H1 (cell line): ENCODE data around the gene MAPT. TPM values are rescaled to one million over a fixed set of nuclear protein-coding genes. Genes with fewer than 3 reads are reported as not detected.

Experiments used
- CTCF ChIA-PET: fragments of 300-600 bp; sonication (Branson Sonifier 250); formaldehyde crosslinking; loops from one replicate; lab custom pipeline; 2021; ENCODE audit not compliant: partially characterized antibody; lab: Charles Lee
- POLR2A ChIA-PET: fragments of 300-600 bp; sonication (Branson Sonifier 250); formaldehyde crosslinking; loops from one replicate; lab custom pipeline; 2021; ENCODE audit warnings: inconsistent platforms; ENCODE audit not compliant: partially characterized antibody; lab: Charles Lee
- DNase-seq, 2 experiments: peaks; one replicate each; pipeline versions ENCODE4 v3.0.0 to v3.0.0-alpha.2; 2010 to 2022; ENCODE audit warnings: low spot score in 2 of 2, low read depth in 1 of 2, mixed read lengths in 1 of 2
- FAIRE-seq: peaks from 2 replicates; lab custom pipeline; 2011; peaks lifted over from hg19 to GRCh38; lab: Jason Lieb, UNC
- H2AFZ ChIP-seq: 2 replicates; pipeline ENCODE4 v1.8.1; 2012; ENCODE audit warnings: low read length, inconsistent platforms
- H2AK5ac ChIP-seq: 2 replicates; pipeline ENCODE4 v1.6.1; 2013; ENCODE audit warnings: low read depth, low read length
- H2BK120ac ChIP-seq: replicated peaks from 2 replicates; pipeline ENCODE3; 2013; ENCODE audit warnings: low read depth, low read length, inconsistent platforms
- H2BK12ac ChIP-seq: 2 replicates; pipeline ENCODE4 v1.6.1; 2013; ENCODE audit warnings: low read depth, low read length
- H2BK15ac ChIP-seq: 2 replicates; pipeline ENCODE4 v1.6.1; 2013; ENCODE audit warnings: low read length
- H2BK20ac ChIP-seq: 2 replicates; pipeline ENCODE4 v1.6.1; 2013; ENCODE audit warnings: low read length
- H2BK5ac ChIP-seq: 2 replicates; pipeline ENCODE4 v1.6.1; 2013; ENCODE audit warnings: low read depth, low read length
- H3K14ac ChIP-seq: 2 replicates; pipeline ENCODE4 v1.6.1; 2013; ENCODE audit warnings: inconsistent platforms; ENCODE audit not compliant: insufficient read length
- H3K18ac ChIP-seq: 2 replicates; pipeline ENCODE4 v1.6.1; 2013; ENCODE audit warnings: low read length; ENCODE audit errors: extremely low read depth
- H3K23ac ChIP-seq: 2 replicates; pipeline ENCODE4 v1.6.1; 2013; ENCODE audit warnings: inconsistent platforms; ENCODE audit not compliant: insufficient read length
- H3K23me2 ChIP-seq: 2 replicates; pipeline ENCODE4 v1.6.1; 2013; ENCODE audit warnings: low read depth, low read length
- H3K27ac ChIP-seq: 2 replicates; pipeline ENCODE4 v1.6.1; 2011; ENCODE audit warnings: low read depth, low read length, inconsistent platforms
- H3K27me3 ChIP-seq, 4 experiments: replicated peaks in 1 of 4; 1 replicate in 1 of 4; 2 replicates in 3 of 4; pipeline versions ENCODE4 v1.6.1 to v1.8.1; 2011 to 2013; ENCODE audit warnings: low read length in 3 of 4, mild to moderate bottlenecking in 3 of 4, inconsistent platforms in 2 of 4, mixed read lengths in 2 of 4, moderate library complexity in 1 of 4; ENCODE audit not compliant: control insufficient read depth in 3 of 4, insufficient read depth in 3 of 4; ENCODE audit errors: extremely low read depth in 1 of 4
- H3K36me3 ChIP-seq, 4 experiments: 2 replicates each; pipeline versions ENCODE4 v1.6.1 to v1.8.1; 2011 to 2013; ENCODE audit warnings: mild to moderate bottlenecking in 4 of 4, low read length in 3 of 4, moderate library complexity in 2 of 4, control low read depth in 1 of 4, inconsistent platforms in 1 of 4; ENCODE audit not compliant: insufficient read depth in 4 of 4, control insufficient read depth in 2 of 4
- H3K4ac ChIP-seq: replicated peaks from 2 replicates; pipeline ENCODE3; 2013; ENCODE audit warnings: low read length, low read depth, mixed read lengths, inconsistent platforms; ENCODE audit not compliant: insufficient read length
- H3K4me1 ChIP-seq, 4 experiments: replicated peaks in 1 of 4; 1 replicate in 1 of 4; 2 replicates in 3 of 4; pipeline versions ENCODE4 v1.6.1 to v1.8.1; 2011 to 2013; ENCODE audit warnings: low read length in 3 of 4, inconsistent platforms in 2 of 4, mixed read lengths in 1 of 4; ENCODE audit not compliant: insufficient read depth in 4 of 4, control insufficient read depth in 3 of 4
- H3K4me2 ChIP-seq, 2 experiments: 2 replicates each; pipeline versions ENCODE4 v1.6.1 to v1.8.1; 2011 to 2013; ENCODE audit warnings: low read depth in 2 of 2, low read length in 2 of 2, control low read depth in 1 of 2, inconsistent platforms in 1 of 2, mild to moderate bottlenecking in 1 of 2; ENCODE audit not compliant: insufficient read depth in 1 of 2
- H3K4me3 ChIP-seq, 4 experiments: fragments of 200-600, 300-600 bp in 1 of 4; sonication (generic), shearing (Covaris generic), sonication (Bioruptor Twin) in 1 of 4; 2 replicates each; pipeline versions ENCODE4 v1.5.1 to v1.8.1; 2011 to 2016; ENCODE audit warnings: low read length in 4 of 4, low read depth in 3 of 4, control low read depth in 2 of 4, inconsistent platforms in 2 of 4, mild to moderate bottlenecking in 2 of 4, mixed read lengths in 1 of 4, moderate library complexity in 1 of 4; ENCODE audit not compliant: insufficient read depth in 2 of 4; ENCODE audit errors: extremely low read depth in 1 of 4
- H3K56ac ChIP-seq: replicated peaks from 2 replicates; pipeline ENCODE3; 2013; ENCODE audit warnings: low read depth, mild to moderate bottlenecking, mixed read lengths, low read length, inconsistent platforms; ENCODE audit not compliant: insufficient read length
- H3K79me1 ChIP-seq: 2 replicates; pipeline ENCODE4 v1.6.1; 2013; ENCODE audit warnings: low read depth, low read length, control low read depth
- H3K79me2 ChIP-seq, 2 experiments: 2 replicates each; pipeline versions ENCODE4 v1.6.1 to v1.8.1; 2012 to 2013; ENCODE audit warnings: low read length in 2 of 2, mild to moderate bottlenecking in 2 of 2, inconsistent platforms in 1 of 2; ENCODE audit not compliant: insufficient read depth in 2 of 2, control insufficient read depth in 1 of 2
- H3K9ac ChIP-seq, 4 experiments: replicated peaks in 1 of 4; 1 replicate in 1 of 4; 2 replicates in 3 of 4; pipeline versions ENCODE4 v1.6.1 to v1.8.1; 2011 to 2013; ENCODE audit warnings: low read depth in 3 of 4, low read length in 3 of 4, control low read depth in 2 of 4, mild to moderate bottlenecking in 2 of 4, moderate library complexity in 2 of 4, inconsistent platforms in 1 of 4; ENCODE audit errors: extremely low read depth in 1 of 4
- H3K9me3 ChIP-seq, 2 experiments: 2 replicates each; pipeline versions ENCODE4 v1.6.1 to v1.8.1; 2012 to 2013; ENCODE audit warnings: mild to moderate bottlenecking in 2 of 2, moderate library complexity in 2 of 2, control low read depth in 1 of 2, inconsistent platforms in 1 of 2, low read depth in 1 of 2, low read length in 1 of 2, mixed read lengths in 1 of 2; ENCODE audit not compliant: insufficient read depth in 2 of 2
- H4K20me1 ChIP-seq, 2 experiments: replicated peaks in 1 of 2; 2 replicates each; pipeline versions ENCODE3 to v1.8.1; 2011 to 2013; ENCODE audit warnings: inconsistent platforms in 2 of 2, low read length in 2 of 2, mild to moderate bottlenecking in 1 of 2; ENCODE audit not compliant: insufficient read depth in 2 of 2, control insufficient read depth in 1 of 2
- H4K5ac ChIP-seq: 2 replicates; pipeline ENCODE4 v1.6.1; 2013; ENCODE audit warnings: low read length, low read depth, mixed read lengths, inconsistent platforms; ENCODE audit not compliant: insufficient read length
- H4K8ac ChIP-seq: 2 replicates; pipeline ENCODE4 v1.8.0; 2013; ENCODE audit warnings: mild to moderate bottlenecking, moderate library complexity, low read length, inconsistent platforms; ENCODE audit not compliant: insufficient read depth; ENCODE audit errors: extremely low read depth
- H4K91ac ChIP-seq: replicated peaks from 2 replicates; pipeline ENCODE3; 2013; ENCODE audit warnings: low read length, mixed read lengths, inconsistent platforms; ENCODE audit not compliant: insufficient read length
- BCL11A ChIP-seq, 2 experiments: IDR thresholded peaks; one replicate each; pipeline ENCODE4 v1.6.1; 2011; ENCODE audit warnings: low read depth in 2 of 2, low read length in 2 of 2, mild to moderate bottlenecking in 2 of 2
- FOSL1 ChIP-seq: IDR thresholded peaks from 2 replicates; pipeline ENCODE4 v1.6.1; 2011; ENCODE audit warnings: mild to moderate bottlenecking, low read depth, low read length, moderate library complexity; ENCODE audit not compliant: insufficient read depth
- KDM4A ChIP-seq: IDR thresholded peaks from one replicate; pipeline ENCODE4 v1.7.1; 2012; ENCODE audit warnings: low read depth, mild to moderate bottlenecking, moderate library complexity, low read length, inconsistent platforms; ENCODE audit not compliant: severe bottlenecking
- NRF1 ChIP-seq: IDR thresholded peaks from 2 replicates; pipeline ENCODE4 v1.6.1; 2011; ENCODE audit warnings: mild to moderate bottlenecking, low read depth, low read length, improper control_type of control experiment
- RBBP5 ChIP-seq: IDR thresholded peaks from 2 replicates; pipeline ENCODE4 v1.7.1; 2012; ENCODE audit warnings: low read depth, mild to moderate bottlenecking, inconsistent platforms, low read length, moderate library complexity, borderline replicate concordance
- RNF2 ChIP-seq: fragments of 200-900, 300-1000 bp; sonication (generic); IDR thresholded peaks from 2 replicates; pipeline ENCODE4 v1.7.1; 2016; ENCODE audit warnings: borderline replicate concordance, low read depth, mild to moderate bottlenecking, antibody characterized with exemption, low read length; ENCODE audit not compliant: poor library complexity, severe bottlenecking; ENCODE audit errors: missing control alignments
- SP1 ChIP-seq: IDR thresholded peaks from 2 replicates; pipeline ENCODE4 v1.6.1; 2011; ENCODE audit warnings: low read depth, low read length
- WGBS, 2 experiments: shearing (Covaris generic) in 1 of 2; methylation state at CpG; one replicate each; pipeline versions ENCODE4 v1.1.6 to v1.1.7; 2013 to 2015; ENCODE audit warnings: low lambda C conversion rate in 2 of 2, mixed read lengths in 2 of 2, inconsistent platforms in 1 of 2, low coverage in 1 of 2, missing lambda C conversion rate in 1 of 2; ENCODE audit not compliant: insufficient replicate concordance in 2 of 2, insufficient coverage in 1 of 2, insufficient read length in 1 of 2; ENCODE audit errors: extremely low coverage in 1 of 2, missing lambda C conversion rate in 1 of 2; 5-methylcytosine and 5-hydroxymethylcytosine counted together
- polyA plus RNA-seq, 7 experiments: library from polyadenylated mRNA; depleted of rRNA in 3 of 7; stranded (reverse) in 5 of 7; unstranded in 2 of 7; fragments of >200 nt in 5 of 7; fragments of 200-250 nt in 2 of 7; gene quantifications; 1 replicate in 5 of 7; 2 replicates in 1 of 7; 4 replicates in 1 of 7; pipeline versions ENCODE4 v1.2.1 to v1.2.3, GENCODE V29; 2011 to 2013; ENCODE audit warnings: missing spikeins in 2 of 7, mixed read lengths in 2 of 7
- total RNA-seq: library from RNA; stranded (reverse); fragmentation: NEBNext Ultra II Directional; extraction: Animal tissue kit (Norgen Biotek cat#: 25700); gene quantifications from 2 replicates; pipeline ENCODE4 v1.2.1, GENCODE V29; 2021
- TF ChIP-seq, protein P1 (sequence below), 3 experiments: IDR thresholded peaks; 1 replicate in 2 of 3; 2 replicates in 1 of 3; pipeline versions ENCODE4 v1.5.1 to v1.6.1; 2011; ENCODE audit warnings: low read length in 3 of 3, mild to moderate bottlenecking in 3 of 3, inconsistent platforms in 2 of 3, low read depth in 1 of 3, moderate library complexity in 1 of 3; ENCODE audit not compliant: insufficient read depth in 1 of 3; ENCODE audit errors: control extremely low read depth in 1 of 3

The MAPT gene
- total and polyA plus RNA-seq, 2 of the 8 experiments (the other 6 are each of a cell fraction or from before 2014, with no cell fraction given): 0.54 to 1.7 TPM

GRCh38 chr17:45936610-45937009 is 42.3 kb downstream of the MAPT start:
- no peak overlapping the region for H2BK12ac ChIP-seq
- CTCF ChIA-PET: interaction anchor here (0.9 to 2.4 kb wide), 2 partner anchors 12 to 18 kb away, joined by 3 to 13 read pairs; no protein-coding TSS in a partner anchor
- H3K23ac ChIP-seq: no peak overlapping the region
- no peaks in the 10 kb centered on the region for H3K36me3 ChIP-seq
- DNase-seq (no peak), FAIRE-seq (no peak)
- no peak overlapping the region for H2BK15ac ChIP-seq
- POLR2A ChIA-PET: interaction anchor here (1.7 kb wide), 1 partner anchor 12 kb away, joined by 5 read pairs; no protein-coding TSS in a partner anchor
- H3K56ac ChIP-seq: no peak overlapping the region
- H3K79me2 ChIP-seq: no peaks in the 10 kb centered on the region
- H4K8ac ChIP-seq: no peak overlapping the region
- H4K5ac ChIP-seq: no peak overlapping the region
- no peaks in the 10 kb centered on the region; a peak in 1 of 7 replicates for H3K27me3 ChIP-seq
- H4K20me1 ChIP-seq: no peaks in the 10 kb centered on the region
- H3K23me2 ChIP-seq: no peaks in the 10 kb centered on the region; the same call in 1 of the 2 replicates
- no peak overlapping the region for H2BK120ac ChIP-seq
- TF ChIP-seq FOSL1: no peak
- no peak for TF ChIP-seq SP1
- TF ChIP-seq, protein P1, sequence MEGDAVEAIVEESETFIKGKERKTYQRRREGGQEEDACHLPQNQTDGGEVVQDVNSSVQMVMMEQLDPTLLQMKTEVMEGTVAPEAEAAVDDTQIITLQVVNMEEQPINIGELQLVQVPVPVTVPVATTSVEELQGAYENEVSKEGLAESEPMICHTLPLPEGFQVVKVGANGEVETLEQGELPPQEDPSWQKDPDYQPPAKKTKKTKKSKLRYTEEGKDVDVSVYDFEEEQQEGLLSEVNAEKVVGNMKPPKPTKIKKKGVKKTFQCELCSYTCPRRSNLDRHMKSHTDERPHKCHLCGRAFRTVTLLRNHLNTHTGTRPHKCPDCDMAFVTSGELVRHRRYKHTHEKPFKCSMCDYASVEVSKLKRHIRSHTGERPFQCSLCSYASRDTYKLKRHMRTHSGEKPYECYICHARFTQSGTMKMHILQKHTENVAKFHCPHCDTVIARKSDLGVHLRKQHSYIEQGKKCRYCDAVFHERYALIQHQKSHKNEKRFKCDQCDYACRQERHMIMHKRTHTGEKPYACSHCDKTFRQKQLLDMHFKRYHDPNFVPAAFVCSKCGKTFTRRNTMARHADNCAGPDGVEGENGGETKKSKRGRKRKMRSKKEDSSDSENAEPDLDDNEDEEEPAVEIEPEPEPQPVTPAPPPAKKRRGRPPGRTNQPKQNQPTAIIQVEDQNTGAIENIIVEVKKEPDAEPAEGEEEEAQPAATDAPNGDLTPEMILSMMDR (IDR thresholded peaks at IDR 0.05; ENCODE audit: control extremely low read depth in 1 of 3, insufficient read depth in 1 of 3, low read depth in 1 of 3, low read length in 3 of 3): no peak
- no peak for TF ChIP-seq RBBP5
- no peak for TF ChIP-seq KDM4A
- TF ChIP-seq NRF1: no peak
- TF ChIP-seq BCL11A (IDR thresholded peaks at IDR 0.05; ENCODE audit: low read depth in 2 of 2, low read length in 2 of 2): no peak
- TF ChIP-seq RNF2: no peak
- H4K91ac ChIP-seq: no peak overlapping the region
- H3K18ac ChIP-seq: no peak overlapping the region
- WGBS, 2 experiments: 87% methylated on average over 4 of the region's 4 CpGs; no CpG with 5 or more reads in 1 of the 2 experiments
- H3K4me2 ChIP-seq: no peak overlapping the region
- no peak overlapping the region for H3K14ac ChIP-seq
- no peak overlapping the region for H3K9ac ChIP-seq
- H2BK5ac ChIP-seq: no peak overlapping the region
- H3K4me3 ChIP-seq: no peak overlapping the region
- no peak overlapping the region for H2AK5ac ChIP-seq
- H3K27ac ChIP-seq: no peak overlapping the region
- no peak overlapping the region for H3K4ac ChIP-seq
- H3K4me1 ChIP-seq: no peaks in the 10 kb centered on the region
- no peaks in the 10 kb centered on the region for H3K9me3 ChIP-seq
- H3K79me1 ChIP-seq: no peaks in the 10 kb centered on the region
- H2BK20ac ChIP-seq: no peak overlapping the region
- no peak overlapping the region for H2AFZ ChIP-seq
